RWPE1 (cell line): ENCODE measurements around the gene EFNA5.

Source experiments
- CTCF ChIA-PET: fragments of 350-600 bp; sonication (Branson Sonifier 250); formaldehyde crosslinking; extraction: SDS; loops from one replicate; lab custom pipeline; 2021; lab: Yijun Ruan, JAX
- POLR2A ChIA-PET: fragments of 400-600 bp; formaldehyde crosslinking; extraction: SDS; loops from one replicate; lab custom pipeline; 2020; ENCODE audit warnings: antibody characterized with exemption; ENCODE audit not compliant: low non-redundant PET; lab: Yijun Ruan, JAX
- DNase-seq: peaks from one replicate; pipeline ENCODE4 v3.0.0; 2012; ENCODE audit warnings: low spot score
- H3K27ac ChIP-seq: fragments of 450-650 bp; 2 replicates; pipeline ENCODE4 v1.5.1; 2017
- TF ChIP-seq, protein P1 (sequence below): fragments of 450-650 bp; conservative IDR thresholded peaks from 2 replicates; pipeline ENCODE4 v1.5.1; 2017; ENCODE audit warnings: low read depth, mild to moderate bottlenecking

EFNA5 gene

GRCh38 chr5:107675201-107675600 is 4.5 kb upstream of the EFNA5 start:
- ChIA-PET POLR2A (no interaction called here), CTCF (interaction anchor here (0.7 to 1.3 kb wide), 2 partner anchors 364 to 1406 kb away, joined by 3 to 4 read pairs; no protein-coding TSS in a partner anchor)
- H3K27ac ChIP-seq: no peak overlapping the region
- DNase-seq: no peak
- TF ChIP-seq, protein P1, sequence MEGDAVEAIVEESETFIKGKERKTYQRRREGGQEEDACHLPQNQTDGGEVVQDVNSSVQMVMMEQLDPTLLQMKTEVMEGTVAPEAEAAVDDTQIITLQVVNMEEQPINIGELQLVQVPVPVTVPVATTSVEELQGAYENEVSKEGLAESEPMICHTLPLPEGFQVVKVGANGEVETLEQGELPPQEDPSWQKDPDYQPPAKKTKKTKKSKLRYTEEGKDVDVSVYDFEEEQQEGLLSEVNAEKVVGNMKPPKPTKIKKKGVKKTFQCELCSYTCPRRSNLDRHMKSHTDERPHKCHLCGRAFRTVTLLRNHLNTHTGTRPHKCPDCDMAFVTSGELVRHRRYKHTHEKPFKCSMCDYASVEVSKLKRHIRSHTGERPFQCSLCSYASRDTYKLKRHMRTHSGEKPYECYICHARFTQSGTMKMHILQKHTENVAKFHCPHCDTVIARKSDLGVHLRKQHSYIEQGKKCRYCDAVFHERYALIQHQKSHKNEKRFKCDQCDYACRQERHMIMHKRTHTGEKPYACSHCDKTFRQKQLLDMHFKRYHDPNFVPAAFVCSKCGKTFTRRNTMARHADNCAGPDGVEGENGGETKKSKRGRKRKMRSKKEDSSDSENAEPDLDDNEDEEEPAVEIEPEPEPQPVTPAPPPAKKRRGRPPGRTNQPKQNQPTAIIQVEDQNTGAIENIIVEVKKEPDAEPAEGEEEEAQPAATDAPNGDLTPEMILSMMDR: no peak

- CTCF ChIA-PET: interaction anchor here (0.6 to 1.5 kb wide), 7 partner anchors 103 to 1405 kb away, joined by 3 to 9 read pairs (median 3); no protein-coding TSS in a partner anchor
- POLR2A ChIA-PET: no interaction called here
- TF ChIP-seq, protein P1: no peak
- H3K27ac ChIP-seq: no peak overlapping the region
- peak; percentile 25 for DNase-seq
Observed at GRCh38 chr5:107674655-107675054, 3.9 kb upstream of the EFNA5 start.

GRCh38 chr5:107673368-107674136 is 2.8 kb upstream of the EFNA5 start:
- ChIA-PET POLR2A (no interaction called here), CTCF (interaction anchor here (0.5 to 1.5 kb wide), 7 partner anchors 102 to 1355 kb away, joined by 3 to 9 read pairs (median 3); no protein-coding TSS in a partner anchor)
- H3K27ac ChIP-seq: peak overlapping the region; percentile 99
- DNase-seq: peak; percentile 90
- TF ChIP-seq, protein P1: peak; percentile 99

DNA sequence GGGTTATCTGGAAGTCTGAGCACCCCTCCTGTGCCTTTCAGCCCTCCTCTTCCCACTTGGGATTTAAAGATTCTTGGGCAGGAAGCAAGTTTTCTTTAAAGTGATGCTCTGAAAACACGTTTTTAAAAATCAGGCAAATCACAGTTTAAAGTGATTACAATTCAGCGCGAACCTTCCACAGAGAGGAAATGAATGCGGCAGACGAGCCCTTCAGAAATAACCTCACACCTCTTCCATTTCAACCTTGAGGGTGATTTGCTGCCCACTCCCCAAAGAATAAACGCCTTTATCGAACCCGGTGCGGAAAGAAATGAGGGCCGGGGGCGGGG is 2.3 kb upstream of the EFNA5 start:
- ChIA-PET CTCF (interaction anchor here (0.5 to 1.5 kb wide), 4 partner anchors 101 to 1354 kb away, joined by 3 to 9 read pairs (median 4); no protein-coding TSS in a partner anchor), POLR2A (interaction anchor here (0.6 to 0.7 kb wide), 4 partner anchors 130 to 1081 kb away, joined by 3 to 8 read pairs (median 6); no protein-coding TSS in a partner anchor)
- peak; percentile 1 for DNase-seq
- peak overlapping the region; percentile 99 for H3K27ac ChIP-seq
- TF ChIP-seq, protein P1: no peak

- peak; percentile 98 for DNase-seq
- H3K27ac ChIP-seq: peak overlapping the region; percentile 99
- CTCF ChIA-PET: interaction anchor here (0.5 to 0.9 kb wide), 5 partner anchors 101 to 1438 kb away, joined by 3 to 6 read pairs (median 3); no protein-coding TSS in a partner anchor
- POLR2A ChIA-PET: interaction anchor here (0.6 to 0.7 kb wide), 5 partner anchors 129 to 1081 kb away, joined by 3 to 8 read pairs (median 6); no protein-coding TSS in a partner anchor
- TF ChIP-seq, protein P1: no peak
Observed at GRCh38 chr5:107672211-107673038, 1.7 kb upstream of the EFNA5 start.

DNA sequence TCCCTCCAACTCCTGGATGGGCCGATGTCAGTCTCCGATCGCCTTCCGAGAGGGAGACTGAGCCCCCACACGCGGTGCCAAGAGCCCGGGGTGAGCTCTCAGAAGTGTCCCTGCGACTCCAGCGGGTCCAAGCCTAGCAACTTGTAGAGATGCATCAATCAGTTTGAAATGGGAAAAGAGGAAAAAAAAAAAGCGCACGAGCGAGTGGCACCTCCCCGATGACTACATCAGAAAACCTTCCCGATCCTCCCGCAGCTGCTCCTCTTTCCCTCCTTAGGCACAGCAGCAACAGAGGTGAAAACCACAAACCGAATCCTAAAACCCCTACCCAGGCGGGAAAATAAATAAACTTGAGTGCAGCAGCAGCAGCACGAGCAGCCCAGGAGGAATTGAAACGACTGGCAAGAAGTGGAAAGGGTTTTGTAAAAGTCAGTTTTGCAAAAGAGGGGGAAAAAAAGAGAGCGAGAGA is 1.0 kb upstream of the EFNA5 start:
- ChIA-PET CTCF (interaction anchor here (0.5 to 0.9 kb wide), 6 partner anchors 100 to 1437 kb away, joined by 3 to 6 read pairs (median 4); no protein-coding TSS in a partner anchor), POLR2A (interaction anchor here (0.6 kb wide), 1 partner anchor 827 kb away, joined by 3 read pairs; no protein-coding TSS in a partner anchor)
- TF ChIP-seq, protein P1: no peak
- H3K27ac ChIP-seq: peak overlapping the region; percentile 99
- DNase-seq: peak; percentile 87
